Stromal cell of bone marrow (primary cell): ENCODE data around the gene NPL.
A peak's percentile ranks its signal among the peaks of the same experiment; 100 is the strongest.

Experiments used
- DNase-seq: peaks from one replicate; pipeline ENCODE4 v3.0.0-alpha.2; 2012; ENCODE audit warnings: low read depth

NPL gene

DNA sequence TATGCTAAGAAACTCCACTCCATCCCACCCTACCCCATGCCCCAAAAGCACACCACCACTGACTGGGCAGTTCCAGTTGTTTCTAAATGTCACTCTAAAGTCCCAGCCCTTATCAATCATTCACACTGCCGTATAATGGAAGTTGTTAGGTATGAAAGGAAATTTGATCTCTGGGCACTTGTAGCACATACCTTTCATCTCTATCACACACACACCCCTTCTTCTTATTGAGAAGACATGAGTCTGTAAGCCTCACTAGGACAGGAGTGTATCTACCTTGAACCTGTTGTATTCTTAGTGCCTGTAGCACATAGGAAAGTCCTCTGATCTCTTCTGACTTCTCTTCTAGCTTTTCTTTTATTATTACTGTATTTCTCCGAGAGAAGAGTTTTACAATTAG, 27.3 kb downstream of the NPL start:
- DNase-seq, result no peak

DNA sequence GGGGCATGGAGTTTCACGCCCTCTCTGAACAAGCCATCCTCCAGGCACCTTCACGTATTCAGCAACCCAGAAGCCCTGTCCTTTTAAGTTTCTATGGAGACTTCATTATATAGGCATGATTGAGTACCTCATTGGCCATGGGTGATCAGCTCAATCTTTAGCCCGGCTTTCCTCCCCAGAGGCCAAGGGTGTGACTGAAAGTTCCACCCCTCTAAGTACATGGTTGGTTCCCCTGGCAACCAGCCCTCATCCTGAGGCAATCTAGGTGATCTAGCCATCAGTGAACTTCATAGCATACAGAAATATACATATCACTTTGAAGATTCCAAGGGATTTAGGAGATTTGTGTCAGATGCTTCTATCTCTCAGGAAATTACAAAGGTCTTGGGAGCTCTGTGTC, 28.2 kb downstream of the NPL start:
- no peak for DNase-seq

DNA sequence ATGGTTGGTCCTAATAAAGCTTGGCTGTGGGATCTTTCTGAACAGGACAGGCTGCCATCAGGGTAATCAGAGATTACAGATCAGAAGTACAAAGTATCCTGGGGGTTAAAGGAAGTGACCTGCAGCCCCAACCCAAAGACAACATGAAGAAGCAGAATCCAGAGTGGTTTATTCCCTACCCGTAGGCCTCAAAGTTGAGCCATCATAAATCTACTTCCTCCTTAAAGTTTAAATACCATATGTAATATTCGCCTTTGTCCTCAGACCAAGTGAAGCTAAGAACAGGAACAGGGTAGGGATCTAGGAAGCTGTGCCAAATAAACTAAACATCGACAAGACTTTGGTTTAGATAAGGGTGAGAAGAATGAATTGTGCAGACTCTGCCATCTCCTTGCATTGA, 33.6 kb downstream of the NPL start:
- no peak for DNase-seq

DNA sequence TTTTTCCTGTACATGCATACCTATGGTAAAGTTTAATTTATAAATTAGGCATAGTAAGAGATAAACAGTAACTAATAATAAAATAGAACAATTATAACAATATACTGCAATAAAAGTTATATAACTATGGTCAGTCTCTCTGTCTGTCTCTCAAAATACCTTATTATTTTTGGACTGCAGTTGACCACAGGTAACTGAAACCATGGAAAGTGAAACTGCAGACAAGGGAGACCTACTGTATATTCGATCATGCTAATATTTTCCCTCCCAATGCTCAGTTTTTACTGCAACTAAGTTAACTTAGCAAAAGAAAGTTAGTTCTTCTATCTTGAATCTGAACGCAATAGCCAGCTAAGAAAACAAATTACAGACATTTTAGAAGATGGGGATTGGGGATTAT, 37.3 kb downstream of the NPL start:
- no peak for DNase-seq

DNA sequence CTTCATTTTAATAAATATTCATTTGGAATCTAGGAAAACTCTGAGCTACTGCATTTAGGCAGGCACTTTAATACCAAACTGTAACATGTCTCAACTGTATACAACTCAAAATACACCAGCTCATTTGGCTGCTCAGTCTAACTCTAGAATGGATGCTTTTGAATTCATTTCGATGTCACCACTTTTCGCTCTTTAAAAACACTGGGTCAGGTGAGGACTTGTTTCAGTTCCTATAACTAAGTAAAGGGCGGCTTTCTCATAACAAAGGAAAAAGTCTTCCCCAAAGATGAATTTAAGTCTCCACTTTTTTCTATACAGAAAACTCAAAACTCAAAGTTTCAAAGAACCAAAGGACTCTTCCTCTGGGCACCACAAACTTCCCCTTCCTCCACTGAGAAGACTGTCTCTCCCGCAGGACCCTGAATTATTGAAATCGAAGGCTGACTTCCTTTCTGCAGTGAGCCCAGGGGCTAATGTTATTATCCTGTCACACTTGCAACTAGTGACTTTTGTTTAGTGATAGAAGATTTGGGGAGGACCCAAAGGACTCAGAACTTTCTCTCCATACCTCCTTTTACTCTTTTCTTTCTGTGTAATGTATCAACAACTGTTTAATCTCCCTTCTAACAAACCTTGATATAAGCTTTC, 39.8 kb downstream of the NPL start:
- no peak for DNase-seq

DNA sequence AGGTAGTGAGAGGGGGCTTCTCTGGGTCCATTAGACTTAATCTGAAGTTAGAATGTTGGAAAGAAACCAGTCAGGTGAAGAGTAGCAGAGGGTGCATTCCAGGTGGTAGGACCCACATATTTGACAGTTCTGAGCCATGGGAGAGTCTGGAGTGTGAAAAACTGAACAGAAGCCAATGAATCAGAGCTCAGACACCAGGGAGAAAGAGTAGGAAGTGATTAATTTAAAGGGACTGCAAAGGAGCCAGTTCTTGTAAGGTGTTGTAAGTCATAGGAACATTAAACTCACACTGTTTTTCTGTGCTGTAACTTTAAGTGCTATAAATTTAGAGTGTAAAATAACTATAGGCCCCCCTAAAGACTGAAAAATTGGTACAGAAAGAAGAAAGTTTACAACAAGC, 43.7 kb downstream of the NPL start:
- no peak for DNase-seq

DNA sequence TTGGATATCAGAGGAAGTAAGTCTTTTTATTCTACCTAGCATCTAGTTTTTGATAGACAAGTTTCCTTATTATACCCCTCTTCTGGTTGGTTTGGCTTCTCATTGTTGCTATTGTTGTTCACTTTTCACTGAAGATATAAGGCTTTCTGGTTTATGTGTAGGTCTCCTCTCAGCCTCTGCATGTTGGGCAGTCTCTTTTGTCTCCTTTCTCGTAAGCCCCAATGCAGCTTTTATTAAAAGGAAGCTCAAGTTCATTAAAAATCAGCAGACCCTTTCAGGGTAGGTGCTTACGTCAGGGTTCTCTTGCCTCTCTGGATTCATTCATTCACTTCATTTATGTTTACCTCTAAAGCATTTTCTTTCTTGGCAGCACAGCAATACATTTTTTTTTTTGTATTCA, 44.8 kb downstream of the NPL start:
- DNase-seq, result no peak

DNA sequence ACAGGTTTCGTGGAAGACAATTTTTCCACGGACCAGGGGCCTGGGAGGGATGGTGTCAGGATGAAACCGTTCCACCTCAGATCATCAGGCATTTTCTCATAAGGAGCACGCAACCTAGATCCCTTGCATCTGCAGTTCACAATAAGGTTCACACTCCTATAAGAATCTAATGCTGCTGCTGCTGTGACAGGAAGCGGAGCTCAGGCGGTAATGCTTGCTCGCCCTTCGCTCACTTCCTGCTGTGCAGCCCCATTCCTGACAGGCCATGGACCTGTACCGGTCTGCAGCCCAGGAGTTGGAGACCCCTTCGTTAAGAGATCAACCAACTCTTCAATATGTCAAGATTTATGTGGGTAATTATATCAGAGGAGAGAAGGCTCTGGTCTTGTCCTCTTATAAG, 46.2 kb downstream of the NPL start:
- no peak for DNase-seq

DNA sequence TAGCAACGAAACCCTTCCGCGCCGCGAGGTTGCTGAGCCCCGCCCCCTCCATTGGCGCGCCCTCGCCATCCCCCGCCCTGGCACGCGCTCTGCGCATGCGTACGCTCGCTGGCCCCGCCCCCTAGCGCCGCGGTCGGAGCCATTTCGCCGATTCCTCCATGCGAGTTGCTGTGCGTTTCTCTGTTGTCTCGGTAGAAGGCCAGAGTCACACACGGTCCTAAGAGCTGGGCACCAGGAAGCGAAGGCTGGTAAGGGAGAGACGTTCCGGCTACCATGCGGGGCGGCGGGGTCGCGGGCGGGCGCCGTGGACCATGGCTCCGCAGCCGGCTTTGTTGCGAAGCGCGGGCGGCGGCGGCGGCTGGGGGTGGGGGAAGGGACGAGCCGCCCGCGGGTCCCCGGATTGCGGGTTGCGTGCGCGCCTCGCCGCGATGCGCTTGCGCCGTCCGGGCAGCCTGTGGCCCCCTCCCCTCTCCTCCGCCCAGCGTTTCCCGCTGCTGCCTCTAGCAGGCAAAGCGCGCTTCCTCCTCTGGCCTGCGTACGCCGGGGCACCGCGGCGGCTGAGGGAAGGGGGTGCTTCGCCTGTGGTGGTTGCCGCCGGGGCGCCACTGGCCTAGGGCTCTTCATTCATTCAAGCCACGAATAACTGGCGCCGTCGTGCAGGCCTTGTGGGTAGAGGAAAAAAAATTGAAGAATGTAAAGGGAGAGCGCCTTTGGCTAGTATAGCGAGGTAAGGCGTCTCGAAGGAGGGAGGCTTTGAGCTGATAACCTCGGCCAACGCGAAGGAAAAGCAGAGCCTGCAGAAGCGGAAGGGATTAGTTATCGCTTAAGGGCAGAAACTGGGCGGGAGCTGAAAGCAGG, 49.9 kb downstream of the NPL start, which contains the start of gene DHX9:
DHX9 (plus strand) TSS at position 139 of the 858 bp plus-strand sequence. CDS start 3,220 bp downstream, outside the sequence.
- DNase-seq, result peak; percentile 68

DNA sequence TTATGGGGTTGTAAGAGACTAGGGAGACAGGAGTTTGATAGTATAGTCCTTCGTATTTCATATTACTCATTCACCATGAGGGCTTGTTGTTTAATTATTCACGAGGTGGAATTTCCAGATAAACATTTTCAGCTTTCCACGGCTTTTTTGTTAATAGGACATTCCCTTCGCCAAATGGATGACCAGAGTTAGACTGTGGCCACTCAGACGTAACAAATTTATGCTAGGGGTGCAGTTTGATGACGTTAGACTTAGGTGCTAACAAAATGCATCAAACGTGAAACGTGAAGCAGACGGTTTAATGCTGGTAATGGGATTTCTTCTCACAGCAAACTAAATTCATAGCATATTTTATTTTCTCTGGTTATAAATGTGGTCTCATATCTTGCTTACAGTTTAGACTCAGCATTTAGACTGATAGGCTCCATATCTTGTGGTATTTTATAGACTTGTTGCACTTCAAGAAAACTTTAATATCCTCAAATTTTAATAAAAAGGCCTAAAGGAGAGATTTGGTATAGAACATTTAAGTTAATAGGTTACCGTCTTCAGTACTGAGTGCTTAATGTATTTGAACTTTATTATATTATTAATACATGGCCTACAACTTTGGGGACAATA, 51.9 kb downstream of the NPL start:
- no peak for DNase-seq

DNA sequence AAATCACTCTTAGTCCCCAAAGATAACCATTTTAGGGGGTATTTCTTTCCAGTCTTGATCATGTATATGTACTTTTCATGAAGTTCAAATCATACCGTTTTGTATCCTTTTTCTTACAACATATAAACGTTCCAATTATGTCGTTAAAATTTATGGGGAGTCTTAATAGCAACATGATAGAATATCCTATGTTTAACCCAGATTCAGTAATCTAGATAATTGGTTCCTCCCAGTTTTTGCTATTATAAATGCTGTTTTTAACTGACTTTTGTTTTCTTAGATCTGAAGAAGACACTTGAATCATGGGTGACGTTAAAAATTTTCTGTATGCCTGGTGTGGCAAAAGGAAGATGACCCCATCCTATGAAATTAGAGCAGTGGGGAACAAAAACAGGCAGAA, 52.7 kb downstream of the NPL start:
- no peak for DNase-seq

DNA sequence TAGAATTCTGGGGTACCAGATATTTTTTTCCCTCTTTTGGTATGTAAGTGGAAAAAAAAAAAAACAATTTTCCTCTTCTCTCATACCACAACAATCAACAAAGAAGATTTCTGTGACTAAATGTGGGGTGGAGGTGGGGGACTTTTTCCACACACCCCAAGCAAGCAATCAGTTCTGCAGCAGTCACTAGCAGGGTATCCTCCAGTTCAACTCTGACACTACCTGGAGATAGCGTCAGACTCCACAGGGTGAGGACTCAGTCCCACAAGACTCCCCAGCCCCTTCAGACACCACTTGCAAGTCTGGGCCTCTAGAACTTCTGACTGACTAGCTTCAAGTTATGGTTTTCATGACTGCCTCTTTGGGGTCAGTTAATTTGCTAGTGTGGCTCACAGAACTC, 55.8 kb downstream of the NPL start:
- DNase-seq, result no peak

DNA sequence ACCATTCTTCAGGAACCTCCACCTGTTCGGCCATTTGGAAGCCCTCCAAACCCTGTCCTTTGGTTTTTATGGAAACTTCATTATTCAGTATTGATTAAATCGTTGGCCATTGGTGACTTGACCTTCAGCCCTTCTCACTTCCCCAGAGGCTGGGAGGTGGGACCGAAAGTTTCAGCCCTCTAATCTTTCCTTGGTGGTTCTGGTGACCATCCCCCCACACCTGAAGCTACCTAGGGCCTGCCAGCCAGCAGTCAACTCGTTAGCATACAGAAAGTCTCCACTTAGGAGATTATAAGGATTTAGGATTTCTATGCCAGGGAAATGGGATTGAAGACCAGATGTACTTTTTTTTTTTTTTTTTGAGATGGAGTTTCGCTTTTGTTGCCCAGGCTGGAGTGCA, 56.3 kb downstream of the NPL start:
- no peak for DNase-seq

DNA sequence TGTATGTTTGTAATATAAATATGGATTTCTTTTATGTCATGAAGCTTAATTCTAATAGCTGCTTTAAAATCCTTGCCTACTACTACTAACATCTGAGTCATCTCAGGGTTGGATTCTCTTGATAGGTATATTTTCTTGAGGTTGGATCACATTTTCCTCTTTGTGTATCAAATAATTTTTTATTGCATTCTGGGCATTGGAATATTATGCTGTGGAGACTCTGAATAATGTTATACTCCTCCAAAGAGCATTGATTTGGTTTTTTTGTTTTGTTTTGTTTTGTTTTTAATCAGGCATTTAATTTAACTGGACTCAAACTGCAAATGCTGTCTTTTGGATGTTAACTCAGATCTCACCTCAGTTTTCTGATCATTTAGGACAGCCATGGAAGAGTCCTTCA, 57.5 kb downstream of the NPL start:
- no peak for DNase-seq

DNA sequence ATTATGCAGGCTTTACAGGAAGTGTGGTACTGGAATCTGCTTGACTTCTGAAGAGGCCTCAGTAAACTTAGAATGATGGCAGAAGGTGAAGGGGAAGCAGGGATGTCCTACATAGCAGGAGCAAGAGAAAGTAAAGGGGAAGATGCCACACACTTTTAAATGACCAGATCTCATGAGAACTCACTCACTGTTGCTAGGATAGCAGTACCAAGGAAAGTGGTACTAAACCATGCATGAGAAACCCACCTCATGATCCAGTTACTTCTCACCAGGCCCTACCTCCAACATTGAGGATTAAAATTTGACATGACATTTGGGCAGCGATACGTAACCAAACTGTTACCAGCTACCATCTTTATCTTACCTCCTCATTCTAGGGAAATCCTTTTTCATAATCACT, 59.2 kb downstream of the NPL start:
- DNase-seq, result no peak

DNA sequence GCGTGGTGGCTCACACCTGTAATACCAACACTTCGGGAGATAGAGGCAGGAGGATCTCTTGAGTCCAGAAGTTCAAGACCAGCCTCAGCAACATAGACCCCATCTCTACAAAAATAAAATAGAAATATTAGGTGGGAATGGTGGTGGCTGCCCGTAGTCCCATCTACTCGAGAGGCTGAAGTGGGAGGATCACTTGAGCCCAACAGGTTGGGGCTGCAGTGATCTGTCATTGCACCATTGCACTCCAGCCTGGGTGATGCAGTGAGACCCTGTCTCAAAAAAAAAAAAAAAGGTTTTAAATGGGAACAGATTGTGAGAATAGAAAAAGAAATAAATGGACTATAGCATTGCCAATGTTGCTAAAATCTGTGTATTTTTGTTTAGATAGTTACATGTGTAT, 60.7 kb downstream of the NPL start:
- no peak for DNase-seq

DNA sequence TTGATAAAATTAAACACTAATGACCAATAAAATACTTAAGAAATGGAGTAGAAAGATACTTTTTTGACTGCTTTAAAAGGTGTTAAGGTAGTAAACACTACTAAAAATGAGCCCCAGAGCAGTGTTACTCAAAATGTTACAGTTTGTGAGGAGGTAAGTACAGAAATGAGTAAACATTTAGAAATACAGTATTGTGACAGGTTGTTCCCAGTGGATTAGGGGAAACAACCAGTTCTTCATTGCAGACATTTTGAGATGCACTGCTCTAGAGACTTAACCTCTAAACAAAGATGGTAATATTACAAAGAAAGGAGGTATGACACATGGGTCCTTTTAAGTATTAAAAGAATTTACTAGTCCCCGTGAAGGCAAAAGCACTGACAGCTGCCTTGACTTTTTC, 62.3 kb downstream of the NPL start:
- DNase-seq, result no peak

DNA sequence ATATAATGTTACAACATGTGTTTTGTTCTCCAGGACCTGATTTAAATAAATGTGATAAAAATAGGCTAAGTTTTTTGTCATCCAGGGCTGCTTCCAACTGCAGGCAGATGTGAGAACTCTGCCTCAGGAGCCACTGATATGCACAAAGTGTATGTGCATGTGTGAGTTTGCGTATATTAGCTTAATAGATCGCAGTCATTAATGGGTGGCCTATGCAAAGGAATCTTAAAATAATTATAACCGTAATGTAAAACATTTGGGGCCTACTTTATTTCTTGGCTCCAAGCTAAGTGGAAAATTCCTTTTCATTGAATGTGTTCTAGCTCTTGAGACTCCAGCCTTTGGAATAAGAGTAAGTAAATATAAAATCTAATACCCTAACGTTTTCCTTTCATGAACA, 66.3 kb downstream of the NPL start:
- DNase-seq, result no peak

DNA sequence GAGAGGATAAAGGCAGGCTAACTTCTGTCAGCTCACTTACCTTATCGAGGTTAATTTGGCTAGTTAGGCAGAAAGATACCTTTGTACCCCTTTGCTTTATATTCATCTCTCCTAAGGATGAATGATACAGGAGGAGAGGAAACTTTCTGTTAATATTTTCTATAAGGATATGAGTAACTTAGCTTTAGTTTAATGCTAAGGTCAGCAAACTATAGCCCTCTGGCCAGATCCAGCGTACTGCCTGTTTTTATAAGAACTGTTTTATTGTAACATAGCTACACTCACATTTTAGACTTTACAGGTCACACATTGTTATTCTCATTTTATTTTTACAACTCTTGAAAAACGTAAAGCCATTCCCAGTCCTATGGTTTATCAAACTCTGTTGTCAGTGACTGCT, 67.6 kb downstream of the NPL start:
- no peak for DNase-seq

DNA sequence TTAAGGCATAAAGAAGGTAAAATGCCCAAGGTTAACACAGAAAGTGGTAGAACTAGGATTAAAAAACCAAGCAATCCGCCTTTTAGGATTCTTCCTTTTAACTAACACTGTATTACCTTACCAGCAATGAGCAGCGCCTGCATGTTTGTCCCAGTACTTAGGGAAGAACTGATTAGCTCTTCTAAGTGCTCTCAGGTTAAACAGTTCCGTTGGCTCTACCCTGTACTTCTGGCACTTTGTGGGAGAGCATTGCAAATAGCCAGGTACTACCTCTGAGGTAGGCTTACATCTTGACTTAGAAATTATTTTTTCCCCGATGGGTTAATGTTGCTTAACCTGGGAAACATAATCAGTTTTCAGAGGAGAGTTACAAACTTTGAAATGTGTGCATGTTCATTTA, 71.1 kb downstream of the NPL start:
- no peak for DNase-seq

DNA sequence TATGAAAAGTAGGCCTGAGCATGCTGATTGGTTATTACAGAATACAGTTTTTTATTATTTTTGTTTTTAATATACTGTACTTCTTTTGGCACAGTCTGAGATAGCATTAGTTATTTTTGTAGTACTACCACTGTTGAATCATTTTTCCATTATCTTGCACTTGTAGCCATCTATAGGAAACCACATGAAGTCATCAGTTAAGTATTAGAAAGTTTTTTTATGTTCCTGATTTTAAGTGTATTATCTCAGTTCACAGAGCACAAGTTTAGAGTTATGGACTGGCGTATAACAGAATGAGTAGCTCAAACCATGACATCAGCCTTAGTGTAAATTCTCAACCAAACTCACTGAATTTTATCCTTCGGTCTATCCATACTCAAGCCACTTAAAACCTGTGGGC, 72.4 kb downstream of the NPL start:
- DNase-seq, result no peak

DNA sequence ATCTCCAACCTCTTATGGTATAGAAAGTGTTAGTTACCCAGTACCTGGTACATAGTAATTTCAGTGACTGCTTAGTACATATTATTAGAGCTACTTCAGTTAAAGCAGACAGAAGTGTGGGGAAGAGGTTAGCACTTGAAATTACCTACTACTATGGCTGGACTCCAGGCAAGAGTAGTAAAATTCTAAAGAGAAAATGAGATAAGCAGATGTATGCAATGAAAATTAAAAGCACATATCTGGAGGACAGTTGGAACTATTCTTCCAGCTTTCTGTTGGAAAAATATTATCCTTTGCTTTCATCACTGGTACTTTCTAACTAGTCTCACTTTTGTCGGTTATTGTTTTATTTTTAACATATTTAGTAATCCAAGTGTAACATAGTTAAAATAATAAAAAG, 73.3 kb downstream of the NPL start:
- no peak for DNase-seq

DNA sequence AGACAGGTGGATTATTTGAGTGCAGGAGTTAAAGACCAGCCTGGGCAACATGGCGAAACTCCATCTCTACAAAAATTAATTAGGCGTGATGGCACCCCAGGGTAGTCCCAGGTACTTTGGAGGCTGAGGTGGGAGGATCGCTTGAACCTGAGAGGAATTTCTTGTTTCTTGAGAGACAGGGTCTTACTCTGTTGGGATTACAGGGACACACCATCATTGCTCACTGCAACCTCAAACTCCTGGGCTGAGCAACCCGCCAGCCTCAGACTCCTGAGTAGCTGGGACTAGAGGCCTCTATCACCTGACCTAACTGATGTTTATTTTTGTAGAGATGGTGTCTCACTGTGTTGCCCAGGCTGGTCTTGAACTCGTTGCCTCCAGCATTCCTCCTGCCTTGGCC, 74.4 kb downstream of the NPL start:
- DNase-seq, result no peak
